WTC11 (cell line): Measurements from ENCODE around the gene TBC1D22A.

Experiments used
- ARID4B ChIP-seq: sonication (generic); formaldehyde crosslinking; IDR thresholded peaks from 2 replicates; pipeline ENCODE4 v1.8.0; 2023; ENCODE audit warnings: missing genetic modification reagents, mild to moderate bottlenecking, borderline replicate concordance
- CTCF ChIP-seq: fragments of 200-600 bp; IDR thresholded peaks from 2 replicates; pipeline ENCODE4 v1.8.0; 2022; ENCODE audit warnings: antibody characterized with exemption
- ELF4 ChIP-seq: sonication (generic); formaldehyde crosslinking; IDR thresholded peaks from 2 replicates; pipeline ENCODE4 v1.8.1; 2022; ENCODE audit warnings: low read depth, mild to moderate bottlenecking, moderate library complexity, missing genetic modification reagents
- FOXP1 ChIP-seq: sonication (generic); formaldehyde crosslinking; IDR thresholded peaks from 2 replicates; pipeline ENCODE4 v1.8.0; 2022; ENCODE audit warnings: missing genetic modification reagents, mild to moderate bottlenecking, moderate library complexity, borderline replicate concordance
- JUN ChIP-seq: sonication (generic); formaldehyde crosslinking; IDR thresholded peaks from 2 replicates; pipeline ENCODE4 v1.8.0; 2023; ENCODE audit warnings: mild to moderate bottlenecking, missing genetic modification reagents
- NR2C2 ChIP-seq: sonication (generic); formaldehyde crosslinking; IDR thresholded peaks from 2 replicates; pipeline ENCODE4 v1.8.0; 2022; ENCODE audit warnings: mild to moderate bottlenecking, missing genetic modification reagents
- RELA ChIP-seq: sonication (generic); formaldehyde crosslinking; IDR thresholded peaks from 2 replicates; pipeline ENCODE4 v1.8.1; 2022; ENCODE audit warnings: missing genetic modification reagents, mild to moderate bottlenecking, borderline replicate concordance
- STAT6 ChIP-seq: sonication (generic); formaldehyde crosslinking; conservative IDR thresholded peaks from 2 replicates; pipeline ENCODE4 v1.8.1; 2023; ENCODE audit warnings: mild to moderate bottlenecking, low read depth, missing genetic modification reagents, moderate library complexity
- USF2 ChIP-seq: sonication (generic); formaldehyde crosslinking; IDR thresholded peaks from 2 replicates; pipeline ENCODE4 v1.8.1; 2023; ENCODE audit warnings: mild to moderate bottlenecking, missing genetic modification reagents, moderate library complexity
- ZBTB21 ChIP-seq: sonication (generic); formaldehyde crosslinking; IDR thresholded peaks from 2 replicates; pipeline ENCODE4 v1.8.1; 2023; ENCODE audit warnings: mild to moderate bottlenecking, missing genetic modification reagents, borderline replicate concordance
- TF ChIP-seq, protein P1 (sequence below): sonication (generic); formaldehyde crosslinking; IDR thresholded peaks from 2 replicates; pipeline ENCODE4 v1.8.0; 2022; ENCODE audit warnings: missing genetic modification reagents
- TF ChIP-seq, protein P2 (sequence below): fragments of 250-450 bp; sonication (Bioruptor Pico); IDR thresholded peaks from 2 replicates; pipeline ENCODE4 v2.1.2; 2022; ENCODE audit warnings: mild to moderate bottlenecking, moderate library complexity

DNA sequence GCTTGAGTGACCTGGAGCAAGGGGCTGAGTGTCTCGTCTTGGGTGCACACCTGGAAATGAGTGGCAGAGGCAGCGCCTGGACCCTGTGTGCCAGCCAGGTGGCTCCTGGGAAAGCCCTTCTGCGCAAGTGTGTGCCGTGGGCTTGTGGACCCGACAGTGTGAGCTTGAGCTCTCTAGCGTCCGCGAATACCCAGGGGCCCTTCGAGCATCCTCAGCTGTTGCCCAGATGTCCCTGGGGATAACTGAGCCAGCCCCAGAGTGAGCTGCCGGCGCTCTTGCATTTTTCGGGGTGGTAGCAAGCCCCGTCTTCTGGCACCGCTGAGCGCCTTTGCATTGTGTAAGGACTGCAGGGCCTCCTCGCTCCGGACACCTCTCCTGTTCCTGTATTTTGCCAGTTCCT lies 399.2 kb downstream of the TBC1D22A start:
- TF ChIP-seq, protein P1, sequence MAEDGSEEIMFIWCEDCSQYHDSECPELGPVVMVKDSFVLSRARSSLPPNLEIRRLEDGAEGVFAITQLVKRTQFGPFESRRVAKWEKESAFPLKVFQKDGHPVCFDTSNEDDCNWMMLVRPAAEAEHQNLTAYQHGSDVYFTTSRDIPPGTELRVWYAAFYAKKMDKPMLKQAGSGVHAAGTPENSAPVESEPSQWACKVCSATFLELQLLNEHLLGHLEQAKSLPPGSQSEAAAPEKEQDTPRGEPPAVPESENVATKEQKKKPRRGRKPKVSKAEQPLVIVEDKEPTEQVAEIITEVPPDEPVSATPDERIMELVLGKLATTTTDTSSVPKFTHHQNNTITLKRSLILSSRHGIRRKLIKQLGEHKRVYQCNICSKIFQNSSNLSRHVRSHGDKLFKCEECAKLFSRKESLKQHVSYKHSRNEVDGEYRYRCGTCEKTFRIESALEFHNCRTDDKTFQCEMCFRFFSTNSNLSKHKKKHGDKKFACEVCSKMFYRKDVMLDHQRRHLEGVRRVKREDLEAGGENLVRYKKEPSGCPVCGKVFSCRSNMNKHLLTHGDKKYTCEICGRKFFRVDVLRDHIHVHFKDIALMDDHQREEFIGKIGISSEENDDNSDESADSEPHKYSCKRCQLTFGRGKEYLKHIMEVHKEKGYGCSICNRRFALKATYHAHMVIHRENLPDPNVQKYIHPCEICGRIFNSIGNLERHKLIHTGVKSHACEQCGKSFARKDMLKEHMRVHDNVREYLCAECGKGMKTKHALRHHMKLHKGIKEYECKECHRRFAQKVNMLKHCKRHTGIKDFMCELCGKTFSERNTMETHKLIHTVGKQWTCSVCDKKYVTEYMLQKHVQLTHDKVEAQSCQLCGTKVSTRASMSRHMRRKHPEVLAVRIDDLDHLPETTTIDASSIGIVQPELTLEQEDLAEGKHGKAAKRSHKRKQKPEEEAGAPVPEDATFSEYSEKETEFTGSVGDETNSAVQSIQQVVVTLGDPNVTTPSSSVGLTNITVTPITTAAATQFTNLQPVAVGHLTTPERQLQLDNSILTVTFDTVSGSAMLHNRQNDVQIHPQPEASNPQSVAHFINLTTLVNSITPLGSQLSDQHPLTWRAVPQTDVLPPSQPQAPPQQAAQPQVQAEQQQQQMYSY (CRISPR knock-in tag), result no peak
- TF ChIP-seq NR2C2 (no peak), CTCF (no peak), FOXP1 (CRISPR knock-in tag) (no peak), USF2 (CRISPR knock-in tag) (no peak), ELF4 (no peak), RELA (no peak), JUN (CRISPR knock-in tag) (no peak), ARID4B (no peak), STAT6 (no peak), ZBTB21 (CRISPR knock-in tag) (no peak)
- TF ChIP-seq, protein P2, sequence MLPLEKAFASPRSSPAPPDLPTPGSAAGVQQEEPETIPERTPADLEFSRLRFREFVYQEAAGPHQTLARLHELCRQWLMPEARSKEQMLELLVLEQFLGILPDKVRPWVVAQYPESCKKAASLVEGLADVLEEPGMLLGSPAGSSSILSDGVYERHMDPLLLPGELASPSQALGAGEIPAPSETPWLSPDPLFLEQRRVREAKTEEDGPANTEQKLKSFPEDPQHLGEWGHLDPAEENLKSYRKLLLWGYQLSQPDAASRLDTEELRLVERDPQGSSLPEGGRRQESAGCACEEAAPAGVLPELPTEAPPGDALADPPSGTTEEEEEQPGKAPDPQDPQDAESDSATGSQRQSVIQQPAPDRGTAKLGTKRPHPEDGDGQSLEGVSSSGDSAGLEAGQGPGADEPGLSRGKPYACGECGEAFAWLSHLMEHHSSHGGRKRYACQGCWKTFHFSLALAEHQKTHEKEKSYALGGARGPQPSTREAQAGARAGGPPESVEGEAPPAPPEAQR (CRISPR knock-in tag), result no peak
